ENCODE results near the gene FBRSL1. TPM values are rescaled to one million over a fixed set of nuclear protein-coding genes. Genes with fewer than 3 reads are reported as not detected.

FBRSL1 gene
- total RNA-seq, 1 experiment from 2014 or later = 124 TPM

DNA sequence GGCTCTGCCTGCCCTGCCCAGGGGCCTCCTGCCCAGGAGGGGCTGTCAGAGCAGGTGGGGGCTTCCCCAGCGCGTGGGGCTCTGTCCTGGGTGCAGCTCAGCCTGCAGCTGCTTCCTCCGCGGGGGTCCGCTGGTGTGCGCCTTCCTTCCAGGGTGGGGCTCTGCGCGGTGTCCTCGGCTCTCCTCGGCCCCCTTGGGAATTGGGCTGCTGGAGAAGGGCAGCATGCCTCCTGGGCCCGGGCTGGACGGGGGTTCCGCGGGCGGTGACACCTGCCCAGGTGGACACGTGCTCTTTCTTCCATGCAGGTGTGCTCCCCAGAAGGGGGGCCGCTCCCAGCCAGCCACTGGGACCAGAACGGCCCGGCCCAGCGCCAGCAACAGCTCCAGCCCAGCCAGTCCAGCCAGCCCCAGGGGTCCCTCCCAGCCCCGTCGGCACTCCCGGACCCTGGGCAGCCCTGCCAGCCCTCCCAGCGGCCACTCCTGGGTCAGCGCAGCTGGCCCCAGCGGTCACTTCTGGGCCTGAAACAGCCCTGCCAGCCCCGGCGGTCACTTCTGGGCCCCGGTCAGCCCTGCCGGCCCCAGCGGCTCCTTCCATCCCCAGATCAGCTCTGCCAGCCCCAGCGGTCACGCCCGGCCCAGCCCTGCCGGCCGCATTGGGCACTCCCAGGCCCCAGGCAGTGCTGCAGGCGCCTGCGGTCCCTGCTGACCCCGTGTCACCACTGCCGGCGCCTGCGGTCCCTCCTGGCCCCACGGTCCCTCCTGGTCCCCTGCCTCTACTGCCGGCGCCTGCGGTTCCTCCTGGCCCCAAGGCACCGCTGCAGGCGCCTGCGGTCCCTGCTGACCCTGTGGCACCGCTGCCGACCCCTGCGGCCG, 19.1 kb downstream of the FBRSL1 start:
- Histone ChIP-seq H4K20me1 (ENCODE audit: insufficient read depth) (no peaks in the 10 kb centered on the region), H3K27me3 (ENCODE audit: insufficient read depth, low read length) (no peaks in the 10 kb centered on the region), H3K4me2 (ENCODE audit: low read length) (no peak overlapping the region), H3K79me2 (ENCODE audit: insufficient read depth, low read length) (peaks cover 35% of the 10 kb centered on the region), H2AFZ (ENCODE audit: low read depth, low read length, poor library complexity, severe bottlenecking) (no peak overlapping the region), H3K4me3 (replicated peaks in 1 of 2; ENCODE audit: low read depth in 1 of 2, low read length in 2 of 2) (no peak overlapping the region), H3K9me3 (ENCODE audit: control insufficient read depth in 1 of 2, insufficient read depth in 1 of 2, low read depth in 1 of 2, low read length in 2 of 2) (no peaks in the 10 kb centered on the region), H3K9ac (ENCODE audit: low read length) (no peak overlapping the region), H3K9me2 (ENCODE audit: insufficient read depth) (no peaks in the 10 kb centered on the region), H3K27ac (ENCODE audit: low read depth, low read length) (no peak overlapping the region), H3K4me1 (ENCODE audit: control insufficient read depth in 1 of 2, insufficient read depth in 2 of 2, low read length in 2 of 2) (peaks cover 0 to 6% of the 10 kb centered on the region in 2 experiments; a peak in 2 of 4 replicates), H3K36me3 (ENCODE audit: control insufficient read depth in 1 of 2, insufficient read depth in 2 of 2, low read length in 2 of 2) (no peaks in the 10 kb centered on the region; a peak in 1 of 4 replicates)
- intact Hi-C loops (cut with micrococcal nuclease) = no loop called here
- DNase-seq (ENCODE audit: low read depth, low spot score) (no peak), ATAC-seq (no peak)
- RAD21 ChIA-PET (ENCODE audit: low non-redundant PET in 1 of 2, low total read pairs in 2 of 2, uncharacterized antibody in 2 of 2, unreplicated experiment in 2 of 2) = no interaction called here
- CTCF ChIA-PET = no interaction called here
- BruUV-seq (replicated peaks) = no TSS peak
- TF ChIP-seq RAD21 (IDR thresholded peaks at IDR 0.05; ENCODE audit: low read depth) = no peak
- TF ChIP-seq EGR1 (IDR thresholded peaks at IDR 0.05; ENCODE audit: low read depth) = no peak
- TF ChIP-seq EZH2 (IDR thresholded peaks at IDR 0.05) = no peak
- TF ChIP-seq, protein P1, sequence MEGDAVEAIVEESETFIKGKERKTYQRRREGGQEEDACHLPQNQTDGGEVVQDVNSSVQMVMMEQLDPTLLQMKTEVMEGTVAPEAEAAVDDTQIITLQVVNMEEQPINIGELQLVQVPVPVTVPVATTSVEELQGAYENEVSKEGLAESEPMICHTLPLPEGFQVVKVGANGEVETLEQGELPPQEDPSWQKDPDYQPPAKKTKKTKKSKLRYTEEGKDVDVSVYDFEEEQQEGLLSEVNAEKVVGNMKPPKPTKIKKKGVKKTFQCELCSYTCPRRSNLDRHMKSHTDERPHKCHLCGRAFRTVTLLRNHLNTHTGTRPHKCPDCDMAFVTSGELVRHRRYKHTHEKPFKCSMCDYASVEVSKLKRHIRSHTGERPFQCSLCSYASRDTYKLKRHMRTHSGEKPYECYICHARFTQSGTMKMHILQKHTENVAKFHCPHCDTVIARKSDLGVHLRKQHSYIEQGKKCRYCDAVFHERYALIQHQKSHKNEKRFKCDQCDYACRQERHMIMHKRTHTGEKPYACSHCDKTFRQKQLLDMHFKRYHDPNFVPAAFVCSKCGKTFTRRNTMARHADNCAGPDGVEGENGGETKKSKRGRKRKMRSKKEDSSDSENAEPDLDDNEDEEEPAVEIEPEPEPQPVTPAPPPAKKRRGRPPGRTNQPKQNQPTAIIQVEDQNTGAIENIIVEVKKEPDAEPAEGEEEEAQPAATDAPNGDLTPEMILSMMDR (IDR thresholded peaks at IDR 0.05 in 2 of 3, conservative IDR thresholded peaks at IDR 0.05 in 1 of 3; ENCODE audit: borderline replicate concordance in 1 of 3, insufficient read depth in 1 of 3, low read depth in 2 of 3, low read length in 2 of 3) = no peak
- TF ChIP-seq, protein P2, sequence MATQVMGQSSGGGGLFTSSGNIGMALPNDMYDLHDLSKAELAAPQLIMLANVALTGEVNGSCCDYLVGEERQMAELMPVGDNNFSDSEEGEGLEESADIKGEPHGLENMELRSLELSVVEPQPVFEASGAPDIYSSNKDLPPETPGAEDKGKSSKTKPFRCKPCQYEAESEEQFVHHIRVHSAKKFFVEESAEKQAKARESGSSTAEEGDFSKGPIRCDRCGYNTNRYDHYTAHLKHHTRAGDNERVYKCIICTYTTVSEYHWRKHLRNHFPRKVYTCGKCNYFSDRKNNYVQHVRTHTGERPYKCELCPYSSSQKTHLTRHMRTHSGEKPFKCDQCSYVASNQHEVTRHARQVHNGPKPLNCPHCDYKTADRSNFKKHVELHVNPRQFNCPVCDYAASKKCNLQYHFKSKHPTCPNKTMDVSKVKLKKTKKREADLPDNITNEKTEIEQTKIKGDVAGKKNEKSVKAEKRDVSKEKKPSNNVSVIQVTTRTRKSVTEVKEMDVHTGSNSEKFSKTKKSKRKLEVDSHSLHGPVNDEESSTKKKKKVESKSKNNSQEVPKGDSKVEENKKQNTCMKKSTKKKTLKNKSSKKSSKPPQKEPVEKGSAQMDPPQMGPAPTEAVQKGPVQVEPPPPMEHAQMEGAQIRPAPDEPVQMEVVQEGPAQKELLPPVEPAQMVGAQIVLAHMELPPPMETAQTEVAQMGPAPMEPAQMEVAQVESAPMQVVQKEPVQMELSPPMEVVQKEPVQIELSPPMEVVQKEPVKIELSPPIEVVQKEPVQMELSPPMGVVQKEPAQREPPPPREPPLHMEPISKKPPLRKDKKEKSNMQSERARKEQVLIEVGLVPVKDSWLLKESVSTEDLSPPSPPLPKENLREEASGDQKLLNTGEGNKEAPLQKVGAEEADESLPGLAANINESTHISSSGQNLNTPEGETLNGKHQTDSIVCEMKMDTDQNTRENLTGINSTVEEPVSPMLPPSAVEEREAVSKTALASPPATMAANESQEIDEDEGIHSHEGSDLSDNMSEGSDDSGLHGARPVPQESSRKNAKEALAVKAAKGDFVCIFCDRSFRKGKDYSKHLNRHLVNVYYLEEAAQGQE (IDR thresholded peaks at IDR 0.05; ENCODE audit: low read depth) = no peak
- TF ChIP-seq POLR2A (IDR thresholded peaks at IDR 0.05; ENCODE audit: borderline replicate concordance, extremely low read depth, insufficient read depth, insufficient read length) = no peak
- no peak for TF ChIP-seq ZNF274 (IDR thresholded peaks at IDR 0.05; ENCODE audit: low read depth, low read length)
- TF ChIP-seq ZFX (IDR thresholded peaks at IDR 0.05) = no peak
- no peak for TF ChIP-seq TCF7L2 (IDR thresholded peaks at IDR 0.05; ENCODE audit: borderline replicate concordance, extremely low read depth, insufficient read depth, insufficient read length)
- no peak for TF ChIP-seq SIN3A (IDR thresholded peaks at IDR 0.05; ENCODE audit: low read depth)
- no peak for TF ChIP-seq SP1 (IDR thresholded peaks at IDR 0.05; ENCODE audit: low read depth)
- no peak for TF ChIP-seq CEBPB (IDR thresholded peaks at IDR 0.05; ENCODE audit: low read depth)
- TF ChIP-seq SRF (IDR thresholded peaks at IDR 0.05; ENCODE audit: low read depth) = no peak
- TF ChIP-seq, protein P3, sequence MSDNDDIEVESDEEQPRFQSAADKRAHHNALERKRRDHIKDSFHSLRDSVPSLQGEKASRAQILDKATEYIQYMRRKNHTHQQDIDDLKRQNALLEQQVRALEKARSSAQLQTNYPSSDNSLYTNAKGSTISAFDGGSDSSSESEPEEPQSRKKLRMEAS (IDR thresholded peaks at IDR 0.05) = no peak
- no peak for TF ChIP-seq CBX3 (IDR thresholded peaks at IDR 0.05; ENCODE audit: low read depth)
- TF ChIP-seq, protein P4, sequence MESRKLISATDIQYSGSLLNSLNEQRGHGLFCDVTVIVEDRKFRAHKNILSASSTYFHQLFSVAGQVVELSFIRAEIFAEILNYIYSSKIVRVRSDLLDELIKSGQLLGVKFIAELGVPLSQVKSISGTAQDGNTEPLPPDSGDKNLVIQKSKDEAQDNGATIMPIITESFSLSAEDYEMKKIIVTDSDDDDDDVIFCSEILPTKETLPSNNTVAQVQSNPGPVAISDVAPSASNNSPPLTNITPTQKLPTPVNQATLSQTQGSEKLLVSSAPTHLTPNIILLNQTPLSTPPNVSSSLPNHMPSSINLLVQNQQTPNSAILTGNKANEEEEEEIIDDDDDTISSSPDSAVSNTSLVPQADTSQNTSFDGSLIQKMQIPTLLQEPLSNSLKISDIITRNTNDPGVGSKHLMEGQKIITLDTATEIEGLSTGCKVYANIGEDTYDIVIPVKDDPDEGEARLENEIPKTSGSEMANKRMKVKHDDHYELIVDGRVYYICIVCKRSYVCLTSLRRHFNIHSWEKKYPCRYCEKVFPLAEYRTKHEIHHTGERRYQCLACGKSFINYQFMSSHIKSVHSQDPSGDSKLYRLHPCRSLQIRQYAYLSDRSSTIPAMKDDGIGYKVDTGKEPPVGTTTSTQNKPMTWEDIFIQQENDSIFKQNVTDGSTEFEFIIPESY (IDR thresholded peaks at IDR 0.05; ENCODE audit: extremely low read depth, insufficient replicate concordance, low read length) = no peak
- TF ChIP-seq, protein P5, sequence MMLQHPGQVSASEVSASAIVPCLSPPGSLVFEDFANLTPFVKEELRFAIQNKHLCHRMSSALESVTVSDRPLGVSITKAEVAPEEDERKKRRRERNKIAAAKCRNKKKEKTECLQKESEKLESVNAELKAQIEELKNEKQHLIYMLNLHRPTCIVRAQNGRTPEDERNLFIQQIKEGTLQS (IDR thresholded peaks at IDR 0.05) = no peak
- no peak for TF ChIP-seq EZH2phosphoT487 (IDR thresholded peaks at IDR 0.05; ENCODE audit: borderline replicate concordance)
- TF ChIP-seq YY1 (IDR thresholded peaks at IDR 0.05; ENCODE audit: extremely low read depth, insufficient replicate concordance, low read depth, low read length) = no peak
- POLR2A ChIA-PET = no interaction called here
